Ectodermal cell (in vitro differentiated cells): ENCODE results near the gene MDK.

Experiments
- H3K27ac ChIP-seq: 2 replicates; pipeline ENCODE4 v1.7.0; 2013; ENCODE audit warnings: mild to moderate bottlenecking, low read depth, low read length; ENCODE audit not compliant: insufficient read depth, poor library complexity, severe bottlenecking
- H3K27me3 ChIP-seq: 2 replicates; pipeline ENCODE4 v1.7.0; 2013; ENCODE audit warnings: mild to moderate bottlenecking, low read length; ENCODE audit not compliant: insufficient read depth, control insufficient read depth, poor library complexity, severe bottlenecking
- H3K36me3 ChIP-seq: one replicate; pipeline ENCODE4 v1.7.0; 2013; ENCODE audit warnings: low read length; ENCODE audit not compliant: control insufficient read depth, insufficient read depth
- H3K4me1 ChIP-seq: one replicate; pipeline ENCODE4 v1.7.0; 2013; ENCODE audit warnings: low read length; ENCODE audit not compliant: control insufficient read depth, insufficient read depth
- H3K4me3 ChIP-seq: 2 replicates; pipeline ENCODE4 v1.7.0; 2013; ENCODE audit warnings: low read depth, low read length, control low read depth; ENCODE audit not compliant: insufficient read depth
- H3K9me3 ChIP-seq: 2 replicates; pipeline ENCODE4 v1.7.0; 2013; ENCODE audit warnings: mild to moderate bottlenecking, low read length, moderate library complexity; ENCODE audit not compliant: control insufficient read depth
- WGBS, 2 experiments: methylation state at CpG; one replicate each; pipeline ENCODE4 v1.1.7; 2013; ENCODE audit warnings: missing lambda C conversion rate in 2 of 2; 5-methylcytosine and 5-hydroxymethylcytosine counted together

The MDK gene

GRCh38 chr11:46422588-46422987, 41.1 kb downstream of the MDK start:
- no peaks in the 10 kb centered on the region for H3K36me3 ChIP-seq
- peaks cover 9% of the 10 kb centered on the region for H3K4me1 ChIP-seq
- WGBS, 2 experiments = 92 to 95% methylated on average over 7 of the region's 7 CpGs

GRCh38 chr11:46426233-46426991, 44.9 kb downstream of the MDK start:
- H3K9me3 ChIP-seq = no peaks in the 10 kb centered on the region
- H3K36me3 ChIP-seq = no peaks in the 10 kb centered on the region
- H3K4me1 ChIP-seq = no peaks in the 10 kb centered on the region
- H3K4me3 ChIP-seq = no peak overlapping the region
- no peaks in the 10 kb centered on the region for H3K27me3 ChIP-seq
- 90 to 95% methylated on average over 4 of the region's 4 CpGs for WGBS, 2 experiments
- H3K27ac ChIP-seq = no peak overlapping the region

More at GRCh38 chr11:46422588-46422987, 41.1 kb downstream of the MDK start:
- Histone ChIP-seq H3K4me3 (no peak overlapping the region), H3K27me3 (no peaks in the 10 kb centered on the region), H3K27ac (no peak overlapping the region), H3K9me3 (no peaks in the 10 kb centered on the region)

GRCh38 chr11:46427364-46427763, 45.9 kb downstream of the MDK start:
- no peaks in the 10 kb centered on the region for H3K9me3 ChIP-seq
- H3K27ac ChIP-seq = no peak overlapping the region
- H3K36me3 ChIP-seq = no peaks in the 10 kb centered on the region
- 89 to 90% methylated on average over 9 of the region's 9 CpGs for WGBS, 2 experiments
- no peaks in the 10 kb centered on the region for H3K4me1 ChIP-seq
- no peaks in the 10 kb centered on the region for H3K27me3 ChIP-seq
- no peak overlapping the region for H3K4me3 ChIP-seq

- Histone ChIP-seq H3K36me3 (peaks cover 5% of the 10 kb centered on the region), H3K9me3 (no peaks in the 10 kb centered on the region), H3K4me1 (no peaks in the 10 kb centered on the region), H3K4me3 (no peak overlapping the region), H3K27me3 (no peaks in the 10 kb centered on the region), H3K27ac (no peak overlapping the region)
- WGBS, 2 experiments = 96% methylated on average over 2 to 3 of the region's 3 CpGs
These were observed 48.2 kb downstream of the MDK start for GRCh38 chr11:46429717-46430116.

GRCh38 chr11:46431211-46431610, 49.7 kb downstream of the MDK start:
- no peaks in the 10 kb centered on the region for H3K9me3 ChIP-seq
- no peaks in the 10 kb centered on the region for H3K4me1 ChIP-seq
- H3K27ac ChIP-seq = no peak overlapping the region
- H3K36me3 ChIP-seq = peaks cover 5% of the 10 kb centered on the region
- H3K4me3 ChIP-seq = no peak overlapping the region
- no peaks in the 10 kb centered on the region for H3K27me3 ChIP-seq
